LNCAP (cell line): Measurements from ENCODE around the gene GRAP2.

Experiments
- TF ChIP-seq, protein P1 (sequence below): fragments of 450-650 bp; IDR thresholded peaks from 2 replicates; pipeline ENCODE4 v1.5.1; 2017; ENCODE audit warnings: mild to moderate bottlenecking

Gene GRAP2

DNA sequence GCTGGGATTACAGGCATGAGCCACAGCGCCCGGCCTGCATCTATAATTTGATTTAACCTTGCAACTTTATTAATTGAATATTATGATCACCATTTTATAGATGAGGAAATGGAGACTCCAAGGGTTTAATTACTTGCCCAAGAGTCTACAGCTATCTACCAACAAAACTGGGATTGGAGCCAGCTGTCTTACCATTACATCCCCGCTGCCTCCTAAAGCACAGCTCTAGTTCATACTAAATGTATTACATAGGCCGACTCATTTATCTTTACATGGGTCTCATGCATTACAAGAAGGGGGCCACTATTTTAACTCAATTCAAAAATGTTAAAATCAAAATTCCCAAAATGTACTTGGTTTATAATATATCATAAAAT, 45.2 kb downstream of the GRAP2 start:
- TF ChIP-seq, protein P1, sequence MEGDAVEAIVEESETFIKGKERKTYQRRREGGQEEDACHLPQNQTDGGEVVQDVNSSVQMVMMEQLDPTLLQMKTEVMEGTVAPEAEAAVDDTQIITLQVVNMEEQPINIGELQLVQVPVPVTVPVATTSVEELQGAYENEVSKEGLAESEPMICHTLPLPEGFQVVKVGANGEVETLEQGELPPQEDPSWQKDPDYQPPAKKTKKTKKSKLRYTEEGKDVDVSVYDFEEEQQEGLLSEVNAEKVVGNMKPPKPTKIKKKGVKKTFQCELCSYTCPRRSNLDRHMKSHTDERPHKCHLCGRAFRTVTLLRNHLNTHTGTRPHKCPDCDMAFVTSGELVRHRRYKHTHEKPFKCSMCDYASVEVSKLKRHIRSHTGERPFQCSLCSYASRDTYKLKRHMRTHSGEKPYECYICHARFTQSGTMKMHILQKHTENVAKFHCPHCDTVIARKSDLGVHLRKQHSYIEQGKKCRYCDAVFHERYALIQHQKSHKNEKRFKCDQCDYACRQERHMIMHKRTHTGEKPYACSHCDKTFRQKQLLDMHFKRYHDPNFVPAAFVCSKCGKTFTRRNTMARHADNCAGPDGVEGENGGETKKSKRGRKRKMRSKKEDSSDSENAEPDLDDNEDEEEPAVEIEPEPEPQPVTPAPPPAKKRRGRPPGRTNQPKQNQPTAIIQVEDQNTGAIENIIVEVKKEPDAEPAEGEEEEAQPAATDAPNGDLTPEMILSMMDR, result no peak

DNA sequence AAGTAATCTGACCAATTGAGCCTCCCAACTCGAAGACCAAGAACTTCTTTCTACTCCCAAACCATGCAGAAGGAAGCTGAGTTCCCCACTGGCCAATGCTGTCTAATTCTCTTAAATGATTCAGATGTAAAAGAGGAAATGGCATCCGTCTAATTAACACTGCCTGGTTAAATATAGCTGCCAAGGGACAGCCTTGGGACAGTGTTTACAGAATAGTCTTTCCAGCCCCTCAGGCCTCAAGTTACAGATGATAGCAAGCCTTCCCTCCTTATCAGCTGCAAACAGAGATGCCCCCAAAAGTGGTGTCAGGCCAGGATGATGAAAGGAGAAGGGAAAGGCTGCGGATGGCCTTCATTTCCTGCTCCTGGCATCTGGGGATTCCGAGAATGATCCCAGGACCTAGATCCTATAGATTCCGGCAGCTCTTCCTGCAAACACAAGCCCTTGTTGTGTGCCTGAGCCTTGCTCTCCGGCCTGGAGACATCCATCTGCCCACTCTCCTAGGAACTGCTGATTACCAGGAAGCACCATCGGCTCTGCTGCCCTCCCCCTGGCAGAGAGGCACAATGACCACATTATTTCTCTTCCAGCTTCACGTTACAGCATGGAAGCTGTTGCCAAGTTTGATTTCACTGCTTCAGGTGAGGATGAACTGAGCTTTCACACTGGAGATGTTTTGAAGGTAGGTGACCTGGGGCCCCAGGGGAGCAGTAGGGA, 45.8 kb downstream of the GRAP2 start:
- TF ChIP-seq, protein P1, result no peak

DNA sequence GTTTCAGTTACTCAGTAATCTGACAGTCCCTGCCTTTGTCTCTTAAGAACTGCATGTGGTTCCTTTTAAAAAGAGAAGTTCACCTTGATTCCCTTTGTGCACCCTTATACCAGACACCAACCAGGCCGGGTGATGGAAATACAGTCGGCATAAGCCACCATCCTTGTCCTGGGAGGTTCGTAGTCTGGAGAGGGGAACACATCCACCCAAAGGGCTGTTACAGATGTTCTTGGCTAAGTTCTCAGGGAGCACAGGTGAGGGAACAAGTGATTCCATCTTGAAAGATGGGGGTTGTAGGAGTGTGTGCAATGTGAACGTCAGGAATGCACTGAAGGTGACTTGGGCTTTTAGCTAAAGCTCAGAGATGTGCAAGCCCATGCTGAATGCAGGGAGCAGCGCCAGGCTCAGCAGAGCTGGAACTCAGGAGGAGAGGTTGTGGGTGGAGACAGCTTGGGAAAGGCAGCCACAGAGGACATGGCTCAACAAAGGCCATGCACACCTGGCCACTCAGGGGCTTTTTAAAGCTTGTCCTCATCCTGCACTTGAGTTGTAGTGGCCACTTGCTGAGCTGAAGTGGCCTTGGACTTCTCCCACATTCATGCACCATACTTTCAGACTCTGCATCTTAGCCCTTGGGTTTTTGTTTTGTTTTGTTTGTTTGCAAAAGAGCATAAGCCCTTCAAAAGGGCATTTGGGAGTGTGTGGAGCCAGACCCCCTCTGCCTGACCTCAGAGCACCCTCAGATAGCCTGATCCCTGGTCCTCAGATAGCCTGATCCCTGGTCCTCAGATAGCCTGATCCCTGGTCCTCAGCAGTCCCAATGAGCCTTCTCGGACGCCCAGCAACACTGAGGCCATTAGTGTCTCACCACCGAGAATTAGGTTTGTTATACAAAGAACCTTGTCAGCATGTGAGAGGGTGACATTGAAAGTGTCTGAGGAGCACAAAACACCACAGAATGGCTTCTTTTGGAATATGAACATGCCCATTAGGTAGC, 46.6 kb downstream of the GRAP2 start:
- TF ChIP-seq, protein P1, result no peak

DNA sequence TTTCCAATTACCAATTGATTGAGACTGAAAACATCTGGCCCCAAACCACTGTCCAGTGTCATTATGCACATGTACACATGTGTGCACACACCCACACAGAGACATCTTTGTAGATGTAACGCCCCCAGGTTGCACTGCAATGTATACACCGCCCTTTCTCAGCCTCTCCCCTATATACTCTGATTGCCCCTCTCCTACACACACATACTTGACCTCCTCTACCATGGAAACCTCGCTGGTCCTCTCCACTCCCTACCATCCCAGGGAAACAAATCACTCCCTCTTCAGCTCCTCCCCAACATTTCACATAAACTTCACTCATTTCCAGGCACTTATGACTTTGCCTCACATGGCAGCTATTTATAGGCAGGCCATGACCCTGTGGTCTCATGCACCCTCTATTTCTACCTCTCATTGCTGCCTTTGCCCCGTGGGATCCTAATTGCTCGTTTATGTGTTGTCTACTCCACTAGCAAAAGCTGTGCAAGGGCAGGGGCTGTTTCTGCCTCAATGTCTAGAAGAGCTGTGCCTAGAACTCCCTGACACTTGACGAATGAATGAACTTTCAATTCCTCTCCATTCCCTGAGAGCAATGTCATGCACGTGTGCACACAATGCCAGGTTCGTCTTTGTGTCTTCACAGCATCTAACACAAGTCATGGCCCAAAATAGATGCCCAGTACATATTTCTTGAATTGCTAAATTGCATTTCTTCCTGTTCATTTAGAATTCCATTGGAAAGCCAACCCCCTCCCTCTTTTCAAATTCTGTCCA, 49.3 kb downstream of the GRAP2 start:
- TF ChIP-seq, protein P1, result no peak

DNA sequence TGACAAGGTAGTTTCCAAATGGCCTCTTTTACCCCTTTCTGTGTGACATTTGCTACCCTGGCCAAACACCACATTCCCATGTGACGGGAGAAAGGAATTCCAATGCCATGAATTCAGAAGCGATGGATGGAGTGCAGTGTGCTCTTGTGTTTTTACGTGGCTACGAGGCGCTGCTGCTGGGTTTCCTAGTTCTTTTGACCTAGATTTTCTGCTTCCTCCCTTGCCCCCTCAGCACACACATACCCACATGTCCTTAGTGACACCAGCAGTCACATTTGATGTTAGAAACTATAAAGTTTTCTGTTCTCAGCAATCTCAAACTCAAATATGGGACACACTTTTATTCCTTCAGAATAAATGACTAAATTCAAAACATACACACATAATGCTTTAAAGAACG, 51.5 kb downstream of the GRAP2 start:
- TF ChIP-seq, protein P1, result no peak

DNA sequence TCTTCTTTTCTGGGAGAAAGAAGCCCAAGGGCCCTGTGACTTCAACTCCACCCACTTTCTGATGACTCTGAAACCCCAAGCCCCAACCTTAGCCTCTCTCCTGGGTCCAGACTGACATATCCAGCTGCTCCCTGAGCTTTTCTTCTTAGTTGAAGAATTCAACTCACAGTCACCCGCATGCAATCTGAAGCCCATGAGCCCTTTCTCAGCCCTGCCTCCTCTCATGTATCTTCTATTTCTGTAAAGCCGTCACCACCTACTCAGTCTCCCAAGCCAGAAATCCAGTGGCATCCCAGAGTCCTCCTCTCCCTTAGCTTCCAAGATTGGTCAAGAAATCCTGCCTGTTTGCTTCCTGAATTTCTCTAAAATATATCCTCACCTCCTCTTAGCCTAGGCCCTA, 52.2 kb downstream of the GRAP2 start:
- TF ChIP-seq, protein P1, result no peak

DNA sequence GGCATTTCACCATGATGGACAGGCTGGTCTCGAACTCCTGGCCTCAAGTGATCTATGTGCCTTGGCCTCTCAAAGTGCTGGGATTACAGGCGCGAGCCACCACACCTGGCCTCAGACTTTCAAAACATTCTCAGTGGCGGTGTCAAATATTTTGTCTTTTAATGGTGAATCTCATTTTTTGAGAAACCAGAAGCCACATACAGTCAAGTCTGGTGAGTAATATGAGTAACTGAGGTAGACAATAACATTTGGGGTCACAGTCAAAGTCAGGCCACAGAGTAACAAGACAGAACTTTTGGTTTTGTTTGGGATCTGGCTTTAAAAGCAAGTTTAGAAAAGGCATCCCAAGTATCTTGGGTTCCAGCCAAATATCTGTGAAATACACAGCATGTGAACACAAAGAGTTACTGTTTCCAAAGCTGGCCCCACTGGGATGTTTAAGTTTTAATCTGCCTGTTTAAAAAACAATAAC, 53.7 kb downstream of the GRAP2 start:
- TF ChIP-seq, protein P1, result no peak
